Naive thymus-derived CD4-positive, alpha-beta T cell (primary cell): Measurements from ENCODE around the gene ATG7. TPM values are rescaled to one million over a fixed set of nuclear protein-coding genes. Genes with fewer than 3 reads are reported as not detected.
"Not testable (repeated sequence)": the region's sequence is repeated elsewhere in the genome, so short reads cannot be mapped to it uniquely, and the experiment has no call there.

Source experiments
- ATAC-seq: fragments of 150-1000 bp; cut with Tn5 transposase; 2 replicates; pipeline ENCODE4 v1.10.0; 2021; ENCODE audit warnings: mild to moderate bottlenecking, moderate library complexity
- CTCF ChIA-PET: fragments of 350-600 bp; sonication (Branson Sonifier 250); formaldehyde crosslinking; loops from one replicate; lab custom pipeline; 2021; ENCODE audit warnings: antibody characterized with exemption; lab: Charles Lee
- POLR2A ChIA-PET: fragments of 350-600 bp; sonication (Branson Sonifier 250); formaldehyde crosslinking; loops from one replicate; lab custom pipeline; 2021; ENCODE audit warnings: antibody characterized with exemption, inconsistent platforms; lab: Charles Lee
- DNase-seq, 9 donors: peaks; one replicate each; pipeline versions ENCODE4 v3.0.0 to v3.0.0-alpha.2; 2020 to 2022; ENCODE audit warnings: mixed read lengths in 1 of 9
- H3K27ac ChIP-seq: one replicate; pipeline ENCODE4 v1.7.0; 2013; ENCODE audit warnings: mild to moderate bottlenecking, low read depth, low read length, moderate library complexity
- H3K27me3 ChIP-seq, 2 donors: one replicate each; pipeline ENCODE4 v1.7.0; 2013; ENCODE audit warnings: low read length in 2 of 2, mild to moderate bottlenecking in 2 of 2, moderate library complexity in 2 of 2; ENCODE audit not compliant: control insufficient read depth in 2 of 2, insufficient read depth in 2 of 2
- H3K36me3 ChIP-seq, 3 experiments: 1 replicate in 2 of 3; 2 replicates in 1 of 3; pipeline ENCODE4 v1.7.0; 2013; ENCODE audit warnings: low read length in 3 of 3, mild to moderate bottlenecking in 3 of 3, moderate library complexity in 1 of 3; ENCODE audit not compliant: insufficient read depth in 3 of 3, control insufficient read depth in 2 of 3
- H3K4me1 ChIP-seq, 2 donors: one replicate each; pipeline ENCODE4 v1.7.0; 2013; ENCODE audit warnings: low read length in 2 of 2, mild to moderate bottlenecking in 2 of 2, moderate library complexity in 1 of 2; ENCODE audit not compliant: control insufficient read depth in 2 of 2, insufficient read depth in 2 of 2
- H3K4me3 ChIP-seq: 2 replicates; pipeline ENCODE4 v1.7.0; 2013; ENCODE audit warnings: mild to moderate bottlenecking, low read length
- H3K9me3 ChIP-seq, 3 experiments: 1 replicate in 2 of 3; 2 replicates in 1 of 3; pipeline ENCODE4 v1.7.0; 2013; ENCODE audit warnings: low read length in 3 of 3; ENCODE audit not compliant: control insufficient read depth in 2 of 3
- H3K27ac Mint-ChIP-seq, 9 donors: one replicate each; pipeline ENCODE4 v1.8.0; 2020 to 2022; ENCODE audit warnings: mixed read lengths in 9 of 9, mild to moderate bottlenecking in 8 of 9, moderate library complexity in 5 of 9, inconsistent platforms in 2 of 9
- H3K27me3 Mint-ChIP-seq, 5 donors: one replicate each; pipeline ENCODE4 v1.8.0; 2021 to 2022; ENCODE audit warnings: mixed read lengths in 5 of 5, mild to moderate bottlenecking in 1 of 5
- H3K36me3 Mint-ChIP-seq, 5 donors: one replicate each; pipeline ENCODE4 v1.8.0; 2020 to 2022; ENCODE audit warnings: mixed read lengths in 5 of 5, mild to moderate bottlenecking in 3 of 5, inconsistent platforms in 1 of 5
- H3K4me1 Mint-ChIP-seq, 7 donors: one replicate each; pipeline ENCODE4 v1.8.0; 2020 to 2022; ENCODE audit warnings: mixed read lengths in 7 of 7, mild to moderate bottlenecking in 3 of 7, inconsistent platforms in 1 of 7
- H3K4me3 Mint-ChIP-seq, 10 donors: one replicate each; pipeline ENCODE4 v1.8.0; 2020 to 2022; ENCODE audit warnings: mild to moderate bottlenecking in 10 of 10, mixed read lengths in 10 of 10, moderate library complexity in 6 of 10, inconsistent platforms in 2 of 10
- H3K9me3 Mint-ChIP-seq, 11 donors: one replicate each; pipeline ENCODE4 v1.8.0; 2020 to 2022; ENCODE audit warnings: mixed read lengths in 11 of 11, mild to moderate bottlenecking in 4 of 11, inconsistent platforms in 1 of 11, moderate library complexity in 1 of 11
- intact Hi-C, 2 donors: fragments of 100-400 bp; cut with micrococcal nuclease; formaldehyde crosslinking; loops; one replicate each; pipeline ENCODE4 v1.15.1; 2023
- polyA plus RNA-seq, 2 donors: library from polyadenylated mRNA; unstranded; fragments of 300-500 nt; fragmentation: Illumina TruSeq; gene quantifications; one replicate each; pipeline ENCODE4 v1.2.3, GENCODE V29; 2021
- total RNA-seq, 6 experiments: library from RNA in 5 of 6; stranded (reverse) in 5 of 6; gene quantifications; 1 replicate in 5 of 6; 2 replicates in 1 of 6; pipeline ENCODE4 v1.2.3 and lab custom pipeline; 2021 to 2026

ATG7 gene
- total and polyA plus RNA-seq, 7 experiments from 2014 or later, result 12.0 to 80.3 (median 33.6) TPM

- no peak overlapping the region for H3K4me3 Mint-ChIP-seq
- no peak overlapping the region for H3K27ac Mint-ChIP-seq
- Histone ChIP-seq H3K36me3 (no peaks in the 10 kb centered on the region), H3K27ac (no peak overlapping the region), H3K9me3 (no peaks in the 10 kb centered on the region), H3K4me1 (no peaks in the 10 kb centered on the region), H3K4me3 (no peak overlapping the region), H3K27me3 (no peaks in the 10 kb centered on the region)
- H3K36me3 Mint-ChIP-seq, result peaks cover 0 to 46% (median 4%) of the 10 kb centered on the region in 5 donors
- ChIA-PET POLR2A (no interaction called here), CTCF (no interaction called here)
- intact Hi-C loops, result no loop called here
- ATAC-seq (no peak), DNase-seq (no peak)
- peaks cover 0 to 3% (median 0%) of the 10 kb centered on the region in 7 donors for H3K4me1 Mint-ChIP-seq
- H3K9me3 Mint-ChIP-seq, result peaks cover 0 to 2% (median 0%) of the 10 kb centered on the region in 11 donors
- H3K27me3 Mint-ChIP-seq, result no peaks in the 10 kb centered on the region
Observed at GRCh38 chr3:11434563-11435096, 162.4 kb downstream of the ATG7 start.

GRCh38 chr3:11435440-11436165, 163.4 kb downstream of the ATG7 start:
- no peaks in the 10 kb centered on the region for H3K4me1 ChIP-seq
- H3K27me3 Mint-ChIP-seq, result no peaks in the 10 kb centered on the region
- H3K27ac ChIP-seq, result no peak overlapping the region
- intact Hi-C loops, result no loop called here
- H3K27me3 ChIP-seq, result no peaks in the 10 kb centered on the region
- POLR2A ChIA-PET, result no interaction called here
- H3K9me3 Mint-ChIP-seq, result peaks cover 0 to 2% (median 0%) of the 10 kb centered on the region in 11 donors
- no peaks in the 10 kb centered on the region for H3K36me3 ChIP-seq
- H3K27ac Mint-ChIP-seq, result no peak overlapping the region
- CTCF ChIA-PET, result no interaction called here
- H3K4me3 ChIP-seq, result no peak overlapping the region
- DNase-seq (no peak), ATAC-seq (no peak)
- H3K9me3 ChIP-seq, result no peaks in the 10 kb centered on the region
- peaks cover 0 to 50% (median 5%) of the 10 kb centered on the region in 5 donors for H3K36me3 Mint-ChIP-seq
- no peak overlapping the region for H3K4me3 Mint-ChIP-seq
- peaks cover 0 to 3% (median 0%) of the 10 kb centered on the region in 7 donors for H3K4me1 Mint-ChIP-seq

- no peak overlapping the region for H3K27ac ChIP-seq
- H3K27ac Mint-ChIP-seq, result no peak overlapping the region
- no peaks in the 10 kb centered on the region for H3K36me3 ChIP-seq
- H3K27me3 Mint-ChIP-seq, result no peaks in the 10 kb centered on the region
- H3K9me3 ChIP-seq, result no peaks in the 10 kb centered on the region
- H3K4me3 ChIP-seq, result no peak overlapping the region
- no peaks in the 10 kb centered on the region for H3K4me1 ChIP-seq
- peaks cover 0 to 45% (median 5%) of the 10 kb centered on the region in 5 donors for H3K36me3 Mint-ChIP-seq
- POLR2A ChIA-PET, result no interaction called here
- peaks cover 0 to 2% (median 0%) of the 10 kb centered on the region in 11 donors for H3K9me3 Mint-ChIP-seq
- no peak overlapping the region for H3K4me3 Mint-ChIP-seq
- DNase-seq, result no peak
- no peaks in the 10 kb centered on the region for H3K27me3 ChIP-seq
- H3K4me1 Mint-ChIP-seq, result no peaks in the 10 kb centered on the region
- ATAC-seq, result no peak
- intact Hi-C loops, result no loop called here
- CTCF ChIA-PET, result no interaction called here
Observed at GRCh38 chr3:11436775-11437174, 164.6 kb downstream of the ATG7 start.

- H3K4me1 Mint-ChIP-seq, result no peaks in the 10 kb centered on the region
- no peak overlapping the region for H3K4me3 ChIP-seq
- H3K36me3 ChIP-seq, result no peaks in the 10 kb centered on the region
- H3K9me3 Mint-ChIP-seq, result peaks cover 0 to 3% (median 0%) of the 10 kb centered on the region in 11 donors
- H3K27ac Mint-ChIP-seq, result no peak overlapping the region
- H3K27me3 Mint-ChIP-seq, result no peaks in the 10 kb centered on the region
- ATAC-seq (no peak), DNase-seq (no peak)
- no peaks in the 10 kb centered on the region for H3K9me3 ChIP-seq
- intact Hi-C loops, result no loop called here
- POLR2A ChIA-PET, result no interaction called here
- CTCF ChIA-PET, result no interaction called here
- H3K4me1 ChIP-seq, result no peaks in the 10 kb centered on the region
- H3K4me3 Mint-ChIP-seq, result no peak overlapping the region
- no peak overlapping the region for H3K27ac ChIP-seq
- peaks cover 0 to 40% (median 8%) of the 10 kb centered on the region in 5 donors for H3K36me3 Mint-ChIP-seq
- H3K27me3 ChIP-seq, result no peaks in the 10 kb centered on the region
Observed at GRCh38 chr3:11437506-11437905, 165.3 kb downstream of the ATG7 start.

GRCh38 chr3:11438646-11439045, 166.4 kb downstream of the ATG7 start:
- Histone ChIP-seq H3K36me3 (no peaks in the 10 kb centered on the region), H3K27ac (no peak overlapping the region), H3K4me3 (no peak overlapping the region), H3K9me3 (no peaks in the 10 kb centered on the region), H3K27me3 (no peaks in the 10 kb centered on the region), H3K4me1 (no peaks in the 10 kb centered on the region)
- POLR2A ChIA-PET, result no interaction called here
- Mint-ChIP-seq H3K4me1 (peaks cover 0 to 2% (median 0%) of the 10 kb centered on the region in 7 donors), H3K9me3 (peaks cover 0 to 3% (median 0%) of the 10 kb centered on the region in 11 donors), H3K27ac (no peak overlapping the region), H3K4me3 (no peak overlapping the region), H3K36me3 (peaks cover 4 to 45% (median 10%) of the 10 kb centered on the region in 5 donors), H3K27me3 (no peaks in the 10 kb centered on the region)
- ATAC-seq, result no peak
- intact Hi-C loops, result no loop called here
- DNase-seq, result no peak
- CTCF ChIA-PET, result no interaction called here

GRCh38 chr3:11441346-11441745, 169.1 kb downstream of the ATG7 start:
- H3K27ac Mint-ChIP-seq, CTCF ChIA-PET, DNase-seq, H3K4me1 Mint-ChIP-seq, H3K36me3 ChIP-seq, H3K9me3 Mint-ChIP-seq, ATAC-seq, H3K4me3 ChIP-seq, H3K9me3 ChIP-seq, H3K27ac ChIP-seq, H3K27me3 Mint-ChIP-seq, intact Hi-C loops, H3K4me3 Mint-ChIP-seq, H3K27me3 ChIP-seq, H3K4me1 ChIP-seq: not testable (repeated sequence)
- H3K36me3 Mint-ChIP-seq, result peaks cover 0 to 50% (median 27%) of the 10 kb centered on the region in 5 donors
- POLR2A ChIA-PET, result interaction anchor here (0.7 kb wide), 1 partner anchor 107 kb away, joined by 3 read pairs; no protein-coding TSS in a partner anchor

- peaks cover 3 to 48% (median 44%) of the 10 kb centered on the region in 5 donors for H3K36me3 Mint-ChIP-seq
- H3K36me3 ChIP-seq, result no peaks in the 10 kb centered on the region
- CTCF ChIA-PET, result no interaction called here
Observed at GRCh38 chr3:11444404-11444803, 172.2 kb downstream of the ATG7 start.

More at GRCh38 chr3:11444404-11444803, 172.2 kb downstream of the ATG7 start:
- Mint-ChIP-seq H3K27ac (no peak overlapping the region), H3K4me1 (peaks cover 0 to 4% (median 0%) of the 10 kb centered on the region in 7 donors), H3K27me3 (no peaks in the 10 kb centered on the region), H3K9me3 (peaks cover 0 to 6% (median 0%) of the 10 kb centered on the region in 11 donors), H3K4me3 (no peak overlapping the region)
- Histone ChIP-seq H3K4me1 (no peaks in the 10 kb centered on the region), H3K27ac (no peak overlapping the region), H3K4me3 (no peak overlapping the region), H3K9me3 (no peaks in the 10 kb centered on the region), H3K27me3 (no peaks in the 10 kb centered on the region)
- POLR2A ChIA-PET, result no interaction called here
- DNase-seq, result no peak
- intact Hi-C loops, result no loop called here
- no peak for ATAC-seq
